HUES64 (cell line): ENCODE results near the gene CFAP46.

ENCODE experiments used
- H3K27ac ChIP-seq: 2 replicates; pipeline ENCODE4 v1.7.0; 2013; ENCODE audit warnings: low read depth, low read length, inconsistent platforms
- H3K27me3 ChIP-seq: 2 replicates; pipeline ENCODE4 v1.6.1; 2013; ENCODE audit warnings: mild to moderate bottlenecking, low read length; ENCODE audit not compliant: insufficient read depth
- H3K36me3 ChIP-seq: 2 replicates; pipeline ENCODE4 v1.6.1; 2013; ENCODE audit warnings: mild to moderate bottlenecking, low read length; ENCODE audit not compliant: insufficient read depth
- H3K4me1 ChIP-seq: 2 replicates; pipeline ENCODE4 v1.6.1; 2013; ENCODE audit warnings: mild to moderate bottlenecking, low read length, moderate library complexity; ENCODE audit not compliant: insufficient read depth
- H3K4me3 ChIP-seq: 2 replicates; pipeline ENCODE4 v1.5.1; 2013; ENCODE audit warnings: mild to moderate bottlenecking, low read length, moderate library complexity
- H3K9ac ChIP-seq: 2 replicates; pipeline ENCODE4 v1.6.1; 2013; ENCODE audit warnings: mild to moderate bottlenecking, low read depth, low read length
- H3K9me3 ChIP-seq: 2 replicates; pipeline ENCODE4 v1.6.1; 2013; ENCODE audit warnings: low read depth, low read length; ENCODE audit not compliant: insufficient read depth
- WGBS: fragments of 150-250, 120-280 bp; methylation state at CpG from one replicate; pipeline ENCODE4 v1.1.7; 2013; ENCODE audit warnings: missing lambda C conversion rate; 5-methylcytosine and 5-hydroxymethylcytosine counted together

Gene CFAP46

DNA sequence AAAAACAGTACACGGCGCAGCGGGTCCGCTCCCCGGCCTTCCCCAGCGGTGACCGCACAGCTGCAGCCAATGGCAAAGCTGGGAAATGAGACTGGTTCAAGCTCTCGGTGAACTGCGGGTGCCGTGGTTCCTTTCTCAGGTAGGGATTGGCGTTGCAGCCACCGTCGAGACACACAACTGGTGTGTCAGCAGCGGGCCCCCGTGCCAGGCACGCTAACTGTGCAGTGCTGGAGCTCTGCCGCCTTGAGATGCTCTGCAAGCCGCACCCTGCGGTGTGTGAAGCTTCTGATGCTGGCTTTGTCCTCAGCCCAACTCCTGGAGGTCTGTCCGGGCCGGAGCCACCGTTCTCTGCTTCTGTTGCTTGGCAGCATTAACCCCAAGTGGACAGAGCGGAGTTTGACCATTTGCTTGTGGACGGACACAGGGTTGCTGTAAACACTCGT lies 135.8 kb downstream of the CFAP46 start:
- no peaks in the 10 kb centered on the region for H3K27me3 ChIP-seq
- no peak overlapping the region for H3K27ac ChIP-seq
- H3K4me1 ChIP-seq = no peaks in the 10 kb centered on the region
- H3K9me3 ChIP-seq = 0 out of 2 replicates have a peak, but pooled peaks cover 2% of the 10 kb centered on the region
- H3K9ac ChIP-seq = no peak overlapping the region
- H3K36me3 ChIP-seq = no peaks in the 10 kb centered on the region
- H3K4me3 ChIP-seq = no peak overlapping the region
- WGBS = 90% methylated on average over 25 of the region's 25 CpGs

DNA sequence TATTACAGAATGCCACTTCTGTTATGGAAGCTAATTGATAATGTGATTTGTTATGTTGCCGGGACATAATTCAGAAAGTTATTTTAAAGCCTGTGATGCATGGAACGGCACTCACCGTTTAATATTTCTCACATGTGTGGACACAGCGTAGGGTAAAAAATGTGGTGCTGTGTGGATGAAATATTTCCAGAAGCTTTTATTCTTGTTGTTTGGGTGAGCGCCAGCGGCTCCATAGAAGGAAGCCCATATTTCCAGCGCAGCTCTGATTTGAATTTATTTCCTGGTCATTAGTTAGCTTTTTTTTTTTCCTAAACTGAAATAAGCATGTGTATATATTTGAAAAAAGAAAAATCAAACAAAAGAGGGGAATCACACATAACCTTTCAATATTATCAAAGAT lies 136.3 kb downstream of the CFAP46 start:
- H3K9ac ChIP-seq = no peak overlapping the region
- no peaks in the 10 kb centered on the region for H3K4me1 ChIP-seq
- H3K36me3 ChIP-seq = no peaks in the 10 kb centered on the region
- 96% methylated on average over 7 of the region's 7 CpGs for WGBS
- H3K4me3 ChIP-seq = no peak overlapping the region
- 0 out of 2 replicates have a peak, but pooled peaks cover 2% of the 10 kb centered on the region for H3K9me3 ChIP-seq
- H3K27ac ChIP-seq = no peak overlapping the region
- no peaks in the 10 kb centered on the region for H3K27me3 ChIP-seq

DNA sequence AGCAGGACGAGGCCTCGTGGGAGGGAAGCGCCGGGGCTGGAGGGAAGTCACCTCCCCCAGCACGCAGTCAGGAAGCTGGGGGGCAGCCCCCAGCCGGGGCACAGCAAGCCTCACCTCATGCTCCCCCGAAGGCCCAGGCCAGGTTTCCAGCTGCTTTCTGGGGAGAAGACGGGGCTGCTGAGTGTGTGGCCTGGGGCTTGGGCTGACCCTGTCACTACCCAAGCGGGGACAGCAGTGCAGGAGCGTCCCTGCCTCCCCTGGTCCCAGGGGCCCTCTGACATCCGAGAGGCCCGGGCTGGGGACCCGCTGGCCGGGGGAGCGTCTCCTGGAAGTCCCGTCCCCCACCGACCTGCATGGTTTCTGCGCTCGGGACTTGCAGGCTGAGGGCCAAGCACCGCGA lies 136.8 kb downstream of the CFAP46 start:
- Histone ChIP-seq H3K4me3 (no peak overlapping the region), H3K27me3 (no peaks in the 10 kb centered on the region), H3K36me3 (no peaks in the 10 kb centered on the region), H3K27ac (no peak overlapping the region), H3K9ac (no peak overlapping the region), H3K4me1 (no peaks in the 10 kb centered on the region), H3K9me3 (0 out of 2 replicates have a peak, but pooled peaks cover 2% of the 10 kb centered on the region)
- 90% methylated on average over 21 of the region's 21 CpGs for WGBS

DNA sequence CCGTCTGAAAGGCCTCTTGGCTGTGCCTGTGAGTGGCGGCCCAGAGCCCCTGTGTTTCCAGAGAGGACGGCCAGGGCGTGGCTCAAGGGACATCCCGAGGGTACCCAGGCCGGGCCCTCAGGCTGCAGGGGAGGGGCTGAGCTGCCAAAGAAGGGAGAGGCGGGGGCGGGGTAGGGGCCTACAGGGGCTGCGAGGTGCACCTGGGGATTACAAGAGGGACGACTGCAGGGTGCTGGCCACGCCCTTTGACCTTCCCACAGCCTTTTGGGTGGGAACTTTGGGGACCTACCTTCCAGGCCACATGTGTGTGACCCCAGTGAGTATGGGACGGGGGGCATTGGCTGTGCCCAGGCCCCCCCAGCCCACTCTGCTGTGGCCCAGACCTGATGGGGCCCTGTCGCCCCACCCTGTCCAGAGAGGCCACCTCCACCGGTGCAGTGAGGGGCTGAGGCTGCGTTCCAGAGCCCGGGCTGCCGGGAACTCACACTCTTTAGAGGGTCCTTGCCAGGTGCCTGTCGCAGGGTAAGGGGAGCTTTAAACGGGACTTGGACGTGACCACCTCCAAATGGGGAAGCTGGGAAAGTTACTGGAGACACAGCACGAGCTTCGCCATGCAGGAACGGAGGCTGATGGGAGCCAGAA lies 137.5 kb downstream of the CFAP46 start:
- H3K36me3 ChIP-seq = no peaks in the 10 kb centered on the region

DNA sequence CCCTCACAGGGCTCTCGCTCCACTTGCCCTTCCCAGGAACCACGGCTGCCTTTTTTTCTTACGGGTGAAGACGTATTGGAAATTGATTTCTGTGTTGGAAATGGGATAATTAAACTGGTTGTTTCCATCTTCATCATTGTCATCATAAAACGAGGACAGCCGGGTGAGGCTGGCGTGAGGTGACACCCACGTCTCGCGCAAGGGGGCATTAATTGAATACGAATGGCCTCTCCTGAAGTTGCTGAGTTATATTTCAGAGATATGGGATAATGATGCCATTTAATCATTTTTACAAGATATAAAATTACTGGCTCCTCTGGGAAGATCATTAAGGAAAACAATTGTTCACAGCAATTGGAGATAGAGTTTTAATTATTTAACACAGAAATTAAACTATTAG lies 138.1 kb downstream of the CFAP46 start:
- H3K36me3 ChIP-seq = no peaks in the 10 kb centered on the region
- H3K4me1 ChIP-seq = no peaks in the 10 kb centered on the region
- no peaks in the 10 kb centered on the region for H3K27me3 ChIP-seq
- WGBS = 93% methylated on average over 11 of the region's 11 CpGs
- no peak overlapping the region for H3K4me3 ChIP-seq
- H3K27ac ChIP-seq = no peak overlapping the region
- H3K9me3 ChIP-seq = 0 out of 2 replicates have a peak, but pooled peaks cover 2% of the 10 kb centered on the region
- no peak overlapping the region for H3K9ac ChIP-seq

More for the DNA sequence above, 137.5 kb downstream of the CFAP46 start:
- Histone ChIP-seq H3K9ac (no peak overlapping the region), H3K4me3 (no peak overlapping the region), H3K27ac (no peak overlapping the region), H3K9me3 (0 out of 2 replicates have a peak, but pooled peaks cover 2% of the 10 kb centered on the region), H3K4me1 (no peaks in the 10 kb centered on the region), H3K27me3 (no peaks in the 10 kb centered on the region)
- 84% methylated on average over 23 of the region's 23 CpGs for WGBS

DNA sequence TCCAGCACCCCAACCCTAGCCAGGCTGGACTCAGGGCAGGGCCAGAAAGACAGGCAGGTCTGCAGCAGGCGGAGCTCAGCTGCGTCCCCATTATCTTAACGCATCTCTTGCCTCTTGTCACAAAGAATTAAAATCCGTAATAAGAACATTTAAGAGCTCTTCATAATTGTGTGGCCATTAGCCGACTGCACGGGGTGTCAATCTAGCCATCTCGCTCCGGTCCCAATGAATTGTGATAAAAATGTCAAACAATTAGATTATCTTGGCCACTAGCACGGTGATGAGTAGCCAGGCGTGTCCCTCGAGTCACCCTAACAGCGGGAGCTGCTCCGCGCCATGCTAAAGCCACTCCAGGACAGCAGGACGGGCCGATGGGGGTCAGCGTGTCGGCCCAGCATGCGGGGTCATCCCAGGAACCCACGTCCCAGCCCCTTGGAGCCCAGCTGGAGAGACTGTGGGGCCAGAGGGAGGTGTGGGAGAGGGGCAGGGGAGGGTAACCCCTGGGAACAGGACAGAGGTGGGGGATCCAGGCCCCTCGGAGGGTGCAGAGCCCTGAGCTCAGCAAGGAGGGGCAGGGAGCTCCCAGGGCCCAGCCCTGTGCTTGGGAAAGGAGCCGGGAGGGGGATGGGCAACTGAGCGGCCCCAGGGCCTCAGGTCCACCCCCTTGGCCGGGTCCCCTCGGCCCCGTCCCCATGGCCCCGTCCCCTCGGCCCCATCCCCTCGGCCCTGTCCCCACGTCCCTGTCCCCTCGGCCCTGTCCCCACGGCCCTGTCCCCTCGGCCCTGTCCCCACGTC lies 138.8 kb downstream of the CFAP46 start:
- Histone ChIP-seq H3K9ac (no peak overlapping the region), H3K27ac (no peak overlapping the region), H3K27me3 (no peaks in the 10 kb centered on the region), H3K36me3 (no peaks in the 10 kb centered on the region), H3K4me1 (no peaks in the 10 kb centered on the region), H3K9me3 (0 out of 2 replicates have a peak, but pooled peaks cover 2% of the 10 kb centered on the region), H3K4me3 (no peak overlapping the region)
- 93% methylated on average over 34 of the region's 34 CpGs for whole genome bisulfite sequencing

DNA sequence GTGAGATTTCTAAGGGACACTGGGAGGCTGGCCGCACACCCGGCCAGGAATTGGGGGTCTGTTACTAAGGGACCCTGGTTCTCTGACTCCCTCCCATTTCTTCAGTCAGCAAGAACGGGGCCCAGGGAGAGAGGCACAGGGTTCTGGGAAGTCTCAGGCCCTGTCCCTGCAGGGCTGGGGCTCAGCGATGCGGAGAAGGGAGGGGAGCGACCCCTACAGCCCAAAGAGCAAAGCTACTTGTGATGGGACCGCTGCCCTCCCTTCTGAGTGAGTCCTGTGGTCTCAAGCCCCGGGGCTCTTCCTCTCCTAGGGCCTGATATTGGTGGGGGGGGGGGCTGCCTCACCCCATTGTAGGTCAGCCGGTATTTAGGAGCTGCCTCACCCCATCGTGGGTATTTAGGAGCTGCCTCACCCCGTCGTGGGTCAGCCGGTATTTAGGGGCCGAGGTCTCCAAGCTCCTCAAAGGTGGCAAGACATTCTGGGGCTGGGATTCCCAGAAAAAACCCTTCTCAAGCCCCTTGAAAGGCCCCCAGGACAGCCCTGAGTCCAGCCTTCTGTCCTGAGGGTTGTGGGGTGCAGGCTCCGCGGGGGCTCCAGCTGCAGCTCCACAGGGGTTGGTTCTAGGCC lies 139.6 kb downstream of the CFAP46 start:
- H3K9me3 ChIP-seq = 0 out of 2 replicates have a peak, but pooled peaks cover 2% of the 10 kb centered on the region
- WGBS = 84% methylated on average over 16 of the region's 16 CpGs
- H3K27me3 ChIP-seq = no peaks in the 10 kb centered on the region
- no peak overlapping the region for H3K9ac ChIP-seq
- H3K4me3 ChIP-seq = no peak overlapping the region
- no peaks in the 10 kb centered on the region for H3K36me3 ChIP-seq
- no peaks in the 10 kb centered on the region for H3K4me1 ChIP-seq
- no peak overlapping the region for H3K27ac ChIP-seq

DNA sequence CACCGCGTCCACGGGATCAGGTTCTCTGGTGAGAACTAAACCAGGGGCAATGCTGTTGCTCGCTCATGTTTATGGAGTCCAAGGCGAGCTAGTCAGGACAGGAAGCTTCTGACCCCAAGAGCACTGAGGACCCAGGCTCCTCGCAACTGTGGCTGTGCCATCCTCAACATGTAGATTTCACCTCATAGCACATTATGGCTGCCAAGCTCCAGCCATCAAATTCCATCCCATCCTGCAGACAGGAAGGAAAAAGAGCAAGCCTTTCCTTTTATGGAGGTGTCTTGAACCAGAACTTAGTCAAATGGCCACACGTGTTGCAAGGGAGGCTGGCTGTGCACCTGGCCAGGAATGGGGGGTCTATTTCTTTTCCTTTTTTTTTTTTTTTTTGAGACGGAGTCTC lies 140.3 kb downstream of the CFAP46 start:
- H3K27me3 ChIP-seq = no peaks in the 10 kb centered on the region
- 94% methylated on average over 8 of the region's 8 CpGs for WGBS

DNA sequence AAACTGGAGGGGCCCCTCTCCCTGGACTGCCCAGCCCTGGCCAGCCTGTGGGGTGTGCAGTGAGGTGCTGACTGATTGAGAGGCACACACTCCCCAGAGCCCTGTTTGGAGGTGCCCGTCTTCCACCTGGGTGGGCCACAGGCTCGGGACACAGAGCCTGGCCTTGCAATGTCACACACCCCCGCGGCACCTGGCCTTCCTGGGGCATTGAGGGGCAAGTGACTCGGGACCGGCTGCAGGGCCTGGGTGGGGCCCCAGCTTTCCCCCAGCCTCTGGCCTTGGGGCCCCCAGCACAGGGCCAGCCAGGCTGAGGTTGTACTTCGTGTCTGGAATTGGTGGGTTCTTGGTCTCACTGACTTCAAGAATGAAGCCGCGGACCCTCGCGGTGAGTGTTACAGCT lies 142.5 kb downstream of the CFAP46 start:
- no peaks in the 10 kb centered on the region for H3K27me3 ChIP-seq
- 0 out of 2 replicates have a peak, but pooled peaks cover 2% of the 10 kb centered on the region for H3K9me3 ChIP-seq
- no peak overlapping the region for H3K4me3 ChIP-seq
- WGBS = 97% methylated on average over 11 of the region's 11 CpGs
- H3K27ac ChIP-seq = no peak overlapping the region
- H3K4me1 ChIP-seq = no peaks in the 10 kb centered on the region
- no peak overlapping the region for H3K9ac ChIP-seq
- no peaks in the 10 kb centered on the region for H3K36me3 ChIP-seq

More for the DNA sequence above, 140.3 kb downstream of the CFAP46 start:
- Histone ChIP-seq H3K9me3 (0 out of 2 replicates have a peak, but pooled peaks cover 2% of the 10 kb centered on the region), H3K9ac (no peak overlapping the region), H3K27ac (no peak overlapping the region), H3K4me3 (no peak overlapping the region), H3K36me3 (no peaks in the 10 kb centered on the region), H3K4me1 (no peaks in the 10 kb centered on the region)

DNA sequence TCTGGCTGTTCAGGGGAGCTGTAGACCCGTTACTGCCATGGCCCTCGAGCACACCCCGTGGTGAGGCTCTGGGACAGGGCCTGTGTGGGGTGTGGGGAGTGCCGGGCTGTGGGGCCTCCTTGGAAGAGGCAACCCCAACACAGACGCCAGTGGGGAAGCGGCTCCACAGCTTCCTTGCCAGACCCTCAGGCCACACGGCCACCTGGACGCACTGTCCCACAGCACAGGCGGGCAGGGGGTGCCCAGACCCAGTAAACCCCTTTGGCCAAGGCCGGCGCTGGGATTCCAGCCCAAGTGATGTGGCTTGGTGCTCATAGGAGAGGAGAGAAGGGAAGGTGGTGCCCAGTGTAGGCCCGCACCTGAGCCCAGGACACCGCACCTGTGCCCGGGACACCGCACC lies 143.5 kb downstream of the CFAP46 start:
- Histone ChIP-seq H3K4me1 (no peaks in the 10 kb centered on the region), H3K27ac (no peak overlapping the region), H3K4me3 (no peak overlapping the region), H3K27me3 (no peaks in the 10 kb centered on the region), H3K36me3 (no peaks in the 10 kb centered on the region), H3K9me3 (0 out of 2 replicates have a peak, but pooled peaks cover 2% of the 10 kb centered on the region), H3K9ac (no peak overlapping the region)
- 93% methylated on average over 15 of the region's 15 CpGs for WGBS

DNA sequence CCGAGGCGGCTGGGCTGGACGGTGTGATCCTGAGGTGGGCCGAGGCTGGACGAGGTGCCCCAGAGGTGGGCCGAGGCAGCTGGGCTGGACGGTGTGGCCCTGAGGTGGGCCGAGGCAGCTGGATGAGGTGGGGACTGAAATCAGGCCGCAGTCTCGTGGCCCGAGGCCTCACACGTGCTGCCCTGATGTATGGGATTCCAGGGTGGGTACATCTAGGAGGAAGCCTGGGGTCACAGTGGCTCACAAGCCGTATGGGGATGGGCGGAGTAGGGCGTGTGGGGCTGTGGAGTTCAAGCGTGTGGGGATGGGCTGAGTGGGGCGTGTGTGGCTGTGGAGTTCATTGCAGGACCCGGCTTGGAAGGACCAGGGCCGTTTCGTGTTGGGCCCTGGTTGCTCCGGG lies 144.0 kb downstream of the CFAP46 start:
- no peak overlapping the region for H3K27ac ChIP-seq
- no peak overlapping the region for H3K9ac ChIP-seq

More for the DNA sequence above, 144.0 kb downstream of the CFAP46 start:
- Histone ChIP-seq H3K36me3 (no peaks in the 10 kb centered on the region), H3K27me3 (no peaks in the 10 kb centered on the region), H3K9me3 (0 out of 2 replicates have a peak, but pooled peaks cover 2% of the 10 kb centered on the region), H3K4me1 (no peaks in the 10 kb centered on the region), H3K4me3 (no peak overlapping the region)
- WGBS = 91% methylated on average over 21 of the region's 21 CpGs
